ENCODE measurements around the gene C20orf204.
"Not testable (repeated sequence)": the region's sequence is repeated elsewhere in the genome, so short reads cannot be mapped to it uniquely, and the experiment has no call there.

- not testable (repeated sequence) for TF ChIP-seq CTCF, POLR2A (IDR thresholded peaks at IDR 0.05)
Observed at GRCh38 chr20:64012385-64013154, 23.4 kb upstream of the C20orf204 start.
